Umbilical cord (tissue), 2 donors: ENCODE results near the gene FUCA1. TPM values are rescaled to one million over a fixed set of nuclear protein-coding genes. Genes with fewer than 3 reads are reported as not detected.
"Not testable (repeated sequence)": the region's sequence is repeated elsewhere in the genome, so short reads cannot be mapped to it uniquely, and the experiment has no call there.

Experiments used
- DNase-seq: peaks from one replicate; pipeline ENCODE4 v3.0.0-alpha.2; 2015; ENCODE audit warnings: low spot score
- total RNA-seq: library from RNA; depleted of rRNA; stranded (reverse); fragments of >200 nt; gene quantifications from one replicate; pipeline ENCODE4 v1.2.3, GENCODE V29; 2014; ENCODE audit warnings: low replicate concordance; ENCODE audit not compliant: insufficient read depth

The FUCA1 gene
- total RNA-seq, 1 donor from 2014 or later, result 20.5 TPM

GRCh38 chr1:23843644-23844043 is 24.4 kb downstream of the FUCA1 start:
- no peak for DNase-seq

GRCh38 chr1:23838401-23838866 is 29.7 kb downstream of the FUCA1 start:
- peak; percentile 38 for DNase-seq

- DNase-seq, result no peak
Observed at GRCh38 chr1:23837908-23838307, 30.2 kb downstream of the FUCA1 start.

- no peak for DNase-seq
Observed at GRCh38 chr1:23836037-23836436, 32.1 kb downstream of the FUCA1 start.

GRCh38 chr1:23834156-23834555 is 33.9 kb downstream of the FUCA1 start:
- DNase-seq, result not testable (repeated sequence)

GRCh38 chr1:23827717-23828116 is 40.4 kb downstream of the FUCA1 start:
- no peak for DNase-seq

GRCh38 chr1:23826590-23826989 is 41.5 kb downstream of the FUCA1 start:
- DNase-seq, result not testable (repeated sequence)

- no peak for DNase-seq
Observed at GRCh38 chr1:23825762-23826522, 42.1 kb downstream of the FUCA1 start.

- DNase-seq, result peak; percentile 96
Observed at GRCh38 chr1:23825076-23825761, 42.9 kb downstream of the FUCA1 start, which contains the start of gene HMGCL. Gene HMGCL (minus strand): TSS chr1:23825429. CDS start chr1:23825415, 14 bp downstream.

- no peak for DNase-seq
Observed at GRCh38 chr1:23824711-23825075, 43.4 kb downstream of the FUCA1 start.

- no peak for DNase-seq
Observed at GRCh38 chr1:23823767-23824166, 44.3 kb downstream of the FUCA1 start.

GRCh38 chr1:23817633-23818032 is 50.5 kb downstream of the FUCA1 start:
- DNase-seq, result no peak

GRCh38 chr1:23816906-23817305 is 51.2 kb downstream of the FUCA1 start:
- DNase-seq, result no peak

GRCh38 chr1:23816361-23816760 is 51.7 kb downstream of the FUCA1 start:
- no peak for DNase-seq

- no peak for DNase-seq
Observed at GRCh38 chr1:23814016-23814415, 54.1 kb downstream of the FUCA1 start.

GRCh38 chr1:23810818-23811540 is 57.1 kb downstream of the FUCA1 start:
- DNase-seq, result peak; percentile 24

GRCh38 chr1:23809751-23810171 is 58.3 kb downstream of the FUCA1 start:
- DNase-seq, result peak; percentile 49

GRCh38 chr1:23807453-23807852 is 60.6 kb downstream of the FUCA1 start:
- peak; percentile 42 for DNase-seq

GRCh38 chr1:23806280-23806679 is 61.8 kb downstream of the FUCA1 start:
- no peak for DNase-seq

GRCh38 chr1:23805025-23805424 is 63.1 kb downstream of the FUCA1 start:
- DNase-seq, result no peak

GRCh38 chr1:23804183-23804835 is 63.8 kb downstream of the FUCA1 start:
- DNase-seq, result no peak

GRCh38 chr1:23803674-23804073 is 64.4 kb downstream of the FUCA1 start:
- DNase-seq, result no peak
